NOMO-1 (cell line): Measurements from ENCODE around the gene CNTNAP2.
"Not testable (repeated sequence)": the region's sequence is repeated elsewhere in the genome, so short reads cannot be mapped to it uniquely, and the experiment has no call there.

Source experiments
- DNase-seq, 2 experiments: peaks; one replicate each; lab custom pipeline; 2025; ENCODE audit not compliant: unreplicated experiment in 2 of 2; lab: John Stamatoyannopoulos, UW

CNTNAP2 gene

GRCh38 chr7:148289630-148290029, 2173.0 kb downstream of the CNTNAP2 start:
- DNase-seq, result no peak

GRCh38 chr7:148290538-148290937, 2173.9 kb downstream of the CNTNAP2 start:
- no peak for DNase-seq

GRCh38 chr7:148291799-148292198, 2175.2 kb downstream of the CNTNAP2 start:
- no peak for DNase-seq

- no peak for DNase-seq
Observed at GRCh38 chr7:148296994-148297644, 2180.5 kb downstream of the CNTNAP2 start.

GRCh38 chr7:148298768-148299167, 2182.2 kb downstream of the CNTNAP2 start:
- not testable (repeated sequence) for DNase-seq

- no peak for DNase-seq
Observed at GRCh38 chr7:148299350-148300276, 2183.0 kb downstream of the CNTNAP2 start.

- DNase-seq, result not testable (repeated sequence)
Observed at GRCh38 chr7:148302436-148302835, 2185.8 kb downstream of the CNTNAP2 start.

- DNase-seq, result no peak
Observed at GRCh38 chr7:148303295-148304082, 2186.9 kb downstream of the CNTNAP2 start.

- no peak for DNase-seq
Observed at GRCh38 chr7:148304083-148304335, 2187.4 kb downstream of the CNTNAP2 start.

GRCh38 chr7:148304456-148304855, 2187.9 kb downstream of the CNTNAP2 start:
- no peak for DNase-seq

GRCh38 chr7:148306759-148307158, 2190.2 kb downstream of the CNTNAP2 start:
- no peak for DNase-seq

GRCh38 chr7:148318102-148318811, 2201.7 kb downstream of the CNTNAP2 start:
- DNase-seq, result no peak

GRCh38 chr7:148318838-148319237, 2202.2 kb downstream of the CNTNAP2 start:
- no peak for DNase-seq

- DNase-seq, result no peak
Observed at GRCh38 chr7:148319316-148319808, 2202.8 kb downstream of the CNTNAP2 start.

GRCh38 chr7:148325208-148325607, 2208.6 kb downstream of the CNTNAP2 start:
- DNase-seq, result no peak

- no peak for DNase-seq
Observed at GRCh38 chr7:148327379-148327778, 2210.8 kb downstream of the CNTNAP2 start.

GRCh38 chr7:148328906-148329305, 2212.3 kb downstream of the CNTNAP2 start:
- DNase-seq, result no peak

GRCh38 chr7:148330124-148330818, 2213.7 kb downstream of the CNTNAP2 start:
- DNase-seq, result no peak

GRCh38 chr7:148330822-148331221, 2214.2 kb downstream of the CNTNAP2 start:
- DNase-seq, result no peak

- not testable (repeated sequence) for DNase-seq
Observed at GRCh38 chr7:148331456-148331855, 2214.9 kb downstream of the CNTNAP2 start.
